Measurements from ENCODE around the gene IRF8. TPM values are rescaled to one million over a fixed set of nuclear protein-coding genes. Genes with fewer than 3 reads are reported as not detected.

Gene IRF8
- total RNA-seq, 1 donor from 2014 or later = 2.0 TPM

GRCh38 chr16:85934210-85934609 is 35.2 kb downstream of the IRF8 start:
- H3K9me3 Mint-ChIP-seq (ENCODE audit: low read depth) = no peaks in the 10 kb centered on the region
- H3K27me3 Mint-ChIP-seq = peaks cover 34% of the 10 kb centered on the region
- DNase-seq (ENCODE audit: low spot score, unreplicated experiment) = no peak
- H3K36me3 Mint-ChIP-seq (ENCODE audit: insufficient read depth) = no peaks in the 10 kb centered on the region
- no peaks in the 10 kb centered on the region for H3K4me1 Mint-ChIP-seq (ENCODE audit: low read depth)
- no peak overlapping the region for H3K27ac Mint-ChIP-seq
- H3K4me3 Mint-ChIP-seq (ENCODE audit: low read depth) = no peak overlapping the region
- TF ChIP-seq CTCF (IDR thresholded peaks at IDR 0.05; ENCODE audit: unreplicated experiment) = no peak

- peaks cover 3% of the 10 kb centered on the region for H3K4me1 Mint-ChIP-seq (ENCODE audit: low read depth)
- no peak for TF ChIP-seq CTCF (IDR thresholded peaks at IDR 0.05; ENCODE audit: unreplicated experiment)
- H3K4me3 Mint-ChIP-seq (ENCODE audit: low read depth) = no peak overlapping the region
- H3K36me3 Mint-ChIP-seq (ENCODE audit: insufficient read depth) = no peaks in the 10 kb centered on the region
- H3K9me3 Mint-ChIP-seq (ENCODE audit: low read depth) = peaks cover 3% of the 10 kb centered on the region
- H3K27me3 Mint-ChIP-seq = peaks cover 31% of the 10 kb centered on the region
- no peak for DNase-seq (ENCODE audit: low spot score, unreplicated experiment)
- H3K27ac Mint-ChIP-seq = no peak overlapping the region
Measured at GRCh38 chr16:85935391-85935973, 36.5 kb downstream of the IRF8 start.

GRCh38 chr16:85935974-85936760 is 37.2 kb downstream of the IRF8 start:
- Mint-ChIP-seq H3K36me3 (ENCODE audit: insufficient read depth) (no peaks in the 10 kb centered on the region), H3K9me3 (ENCODE audit: low read depth) (peaks cover 3% of the 10 kb centered on the region), H3K4me1 (ENCODE audit: low read depth) (peaks cover 3% of the 10 kb centered on the region), H3K4me3 (ENCODE audit: low read depth) (no peak overlapping the region), H3K27me3 (peaks cover 29% of the 10 kb centered on the region), H3K27ac (no peak overlapping the region)
- no peak for TF ChIP-seq CTCF (IDR thresholded peaks at IDR 0.05; ENCODE audit: unreplicated experiment)
- DNase-seq (ENCODE audit: low spot score, unreplicated experiment) = no peak

- H3K36me3 Mint-ChIP-seq (ENCODE audit: insufficient read depth) = no peaks in the 10 kb centered on the region
- no peak for DNase-seq (ENCODE audit: low spot score, unreplicated experiment)
- no peak overlapping the region for H3K4me3 Mint-ChIP-seq (ENCODE audit: low read depth)
- no peak for TF ChIP-seq CTCF (IDR thresholded peaks at IDR 0.05; ENCODE audit: unreplicated experiment)
- H3K9me3 Mint-ChIP-seq (ENCODE audit: low read depth) = peaks cover 3% of the 10 kb centered on the region
- peaks cover 3% of the 10 kb centered on the region for H3K4me1 Mint-ChIP-seq (ENCODE audit: low read depth)
- H3K27ac Mint-ChIP-seq = no peak overlapping the region
- H3K27me3 Mint-ChIP-seq = peaks cover 32% of the 10 kb centered on the region
Measured at GRCh38 chr16:85936816-85937215, 37.9 kb downstream of the IRF8 start.

- Mint-ChIP-seq H3K9me3 (ENCODE audit: low read depth) (peaks cover 3% of the 10 kb centered on the region), H3K36me3 (ENCODE audit: insufficient read depth) (no peaks in the 10 kb centered on the region), H3K27me3 (peaks cover 41% of the 10 kb centered on the region), H3K4me1 (ENCODE audit: low read depth) (peaks cover 3% of the 10 kb centered on the region), H3K27ac (no peak overlapping the region), H3K4me3 (ENCODE audit: low read depth) (no peak overlapping the region)
- DNase-seq (ENCODE audit: low spot score, unreplicated experiment) = no peak
- TF ChIP-seq CTCF (IDR thresholded peaks at IDR 0.05; ENCODE audit: unreplicated experiment) = no peak
Measured at GRCh38 chr16:85940214-85940613, 41.3 kb downstream of the IRF8 start.
